ENCODE results near the gene TAC4.

- no peak for TF ChIP-seq POLR2A (IDR thresholded peaks at IDR 0.05)
- no peak for TF ChIP-seq CTCF (IDR thresholded peaks at IDR 0.05)
These were observed 14.8 kb downstream of the TAC4 start for GRCh38 chr17:49832840-49833599.

Data from esophagus squamous epithelium (tissue), 4 donors.